ENCODE measurements around the gene CTNNBIP1.

CTNNBIP1 gene

GRCh38 chr1:9903801-9904527, 6.1 kb downstream of the CTNNBIP1 start:
- no peak for TF ChIP-seq OSR2 (tag by site-specific recombination; IDR thresholded peaks at IDR 0.05)
- no peak for TF ChIP-seq ZSCAN4 (tag by site-specific recombination; IDR thresholded peaks at IDR 0.05)
- TF ChIP-seq, protein P1, sequence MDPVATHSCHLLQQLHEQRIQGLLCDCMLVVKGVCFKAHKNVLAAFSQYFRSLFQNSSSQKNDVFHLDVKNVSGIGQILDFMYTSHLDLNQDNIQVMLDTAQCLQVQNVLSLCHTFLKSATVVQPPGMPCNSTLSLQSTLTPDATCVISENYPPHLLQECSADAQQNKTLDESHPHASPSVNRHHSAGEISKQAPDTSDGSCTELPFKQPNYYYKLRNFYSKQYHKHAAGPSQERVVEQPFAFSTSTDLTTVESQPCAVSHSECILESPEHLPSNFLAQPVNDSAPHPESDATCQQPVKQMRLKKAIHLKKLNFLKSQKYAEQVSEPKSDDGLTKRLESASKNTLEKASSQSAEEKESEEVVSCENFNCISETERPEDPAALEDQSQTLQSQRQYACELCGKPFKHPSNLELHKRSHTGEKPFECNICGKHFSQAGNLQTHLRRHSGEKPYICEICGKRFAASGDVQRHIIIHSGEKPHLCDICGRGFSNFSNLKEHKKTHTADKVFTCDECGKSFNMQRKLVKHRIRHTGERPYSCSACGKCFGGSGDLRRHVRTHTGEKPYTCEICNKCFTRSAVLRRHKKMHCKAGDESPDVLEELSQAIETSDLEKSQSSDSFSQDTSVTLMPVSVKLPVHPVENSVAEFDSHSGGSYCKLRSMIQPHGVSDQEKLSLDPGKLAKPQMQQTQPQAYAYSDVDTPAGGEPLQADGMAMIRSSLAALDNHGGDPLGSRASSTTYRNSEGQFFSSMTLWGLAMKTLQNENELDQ (tag by site-specific recombination; IDR thresholded peaks at IDR 0.05; ENCODE audit: low read depth) = no peak
- no peak for TF ChIP-seq TSHZ1 (tag by site-specific recombination; IDR thresholded peaks at IDR 0.05; ENCODE audit: borderline replicate concordance)
- no peak for TF ChIP-seq ZNF843 (tag by site-specific recombination; IDR thresholded peaks at IDR 0.05)
- no peak for TF ChIP-seq ZNF701 (tag by site-specific recombination; IDR thresholded peaks at IDR 0.05)
- TF ChIP-seq ZNF169 (tag by site-specific recombination; IDR thresholded peaks at IDR 0.05) = no peak
- H3K27ac ChIP-seq (ENCODE audit: extremely low read depth, low read depth, low read length) = no peak overlapping the region
- no peaks in the 10 kb centered on the region for H3K9me3 ChIP-seq (ENCODE audit: control insufficient read depth, insufficient read depth, low read depth, low read length)
- 0 out of 2 replicates have a peak, but pooled peaks cover 1% of the 10 kb centered on the region for H3K4me1 ChIP-seq (ENCODE audit: control insufficient read depth, insufficient read depth, low read length)
- ChIA-PET CTCF (interaction anchor here (0.9 to 1.4 kb wide), 4 partner anchors 10 to 47 kb away, joined by 3 to 4 read pairs (median 4); no protein-coding TSS in a partner anchor), POLR2A (interaction anchor here (0.6 to 0.7 kb wide), 2 partner anchors 13 to 25 kb away, joined by 3 to 8 read pairs; no protein-coding TSS in a partner anchor)
- H3K36me3 ChIP-seq (ENCODE audit: control insufficient read depth in 2 of 2, insufficient read depth in 1 of 2, low read length in 2 of 2) = no peaks in the 10 kb centered on the region
- no peak overlapping the region for H3K4me3 ChIP-seq (ENCODE audit: low read depth, low read length)

DNA sequence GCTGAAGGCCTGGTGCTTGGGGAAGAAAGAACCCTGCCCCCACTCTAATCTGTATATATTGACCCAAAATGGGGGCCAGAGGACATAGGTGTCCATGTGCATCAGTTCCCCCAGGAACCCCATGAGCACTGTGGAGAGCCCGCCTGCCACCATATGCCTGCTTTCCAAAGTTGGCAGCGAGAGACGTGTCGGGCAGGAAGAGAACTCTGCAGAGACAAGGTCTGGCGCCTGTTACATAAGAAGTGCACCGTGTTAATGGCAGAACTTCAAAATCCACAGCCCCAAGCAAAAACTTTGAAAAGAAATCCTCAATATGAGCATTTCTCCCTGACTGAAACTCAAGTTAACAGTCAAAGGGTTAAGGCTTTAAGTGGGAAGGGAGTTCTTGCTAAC, 8.0 kb downstream of the CTNNBIP1 start:
- ChIA-PET CTCF (interaction anchor here (0.6 kb wide), 1 partner anchor 640 kb away, joined by 3 read pairs; no protein-coding TSS in a partner anchor), POLR2A (interaction anchor here (0.6 kb wide), 1 partner anchor 17 kb away, joined by 3 read pairs; no protein-coding TSS in a partner anchor)
- no peaks in the 10 kb centered on the region for H3K9me3 ChIP-seq (ENCODE audit: control insufficient read depth, insufficient read depth, low read depth, low read length)
- no peak for TF ChIP-seq ZNF660 (tag by site-specific recombination; IDR thresholded peaks at IDR 0.05)
- no peaks in the 10 kb centered on the region for H3K4me1 ChIP-seq (ENCODE audit: control insufficient read depth, insufficient read depth, low read length)
- no peak overlapping the region for H3K4me3 ChIP-seq (ENCODE audit: low read depth, low read length)
- H3K27ac ChIP-seq (ENCODE audit: extremely low read depth, low read depth, low read length) = no peak overlapping the region
- H3K36me3 ChIP-seq (ENCODE audit: control insufficient read depth in 2 of 2, insufficient read depth in 1 of 2, low read length in 2 of 2) = no peaks in the 10 kb centered on the region; a peak in 1 of 3 replicates

DNA sequence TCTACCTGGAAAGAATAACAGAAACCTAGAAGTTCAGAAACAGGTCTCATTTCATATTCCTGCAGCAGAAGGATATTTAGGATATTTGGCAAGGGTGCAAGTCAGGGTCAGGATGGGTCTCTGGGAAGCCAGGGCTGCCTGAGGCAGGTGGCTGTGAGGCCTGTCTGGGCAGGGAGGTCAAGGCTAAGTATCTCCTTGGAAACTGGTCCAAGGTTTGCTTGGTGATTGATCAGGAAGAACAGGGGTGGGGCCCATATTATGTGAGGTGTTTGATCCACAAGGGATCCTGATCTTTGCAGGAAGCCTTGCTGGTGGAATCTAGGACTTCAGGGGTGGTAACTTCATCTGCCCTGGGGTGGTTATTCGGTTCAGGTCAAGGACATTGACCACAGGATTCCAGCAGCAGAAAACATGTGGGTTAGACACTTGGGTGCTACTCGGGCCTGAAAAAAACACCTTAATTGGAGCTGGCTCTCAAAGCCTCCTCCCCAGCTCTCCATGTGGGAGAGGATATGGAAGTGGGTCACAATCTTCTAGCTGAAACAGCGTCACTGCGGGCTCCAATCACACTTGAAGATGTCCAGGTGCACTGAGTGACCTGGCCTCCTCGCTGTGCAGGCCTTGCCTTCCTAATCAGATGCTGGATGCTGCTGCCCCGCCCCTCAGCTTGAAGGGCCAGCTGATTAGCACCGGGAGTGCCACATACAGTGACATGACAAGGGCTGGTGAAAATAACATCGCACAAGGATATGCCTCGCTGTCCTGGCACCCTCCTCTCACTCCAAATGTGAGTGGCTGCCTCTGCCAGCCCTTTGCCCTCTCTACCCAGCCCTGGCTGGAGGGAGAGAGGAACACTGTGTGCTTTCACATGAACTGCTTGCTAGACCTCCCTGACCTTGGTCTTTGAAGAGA, 8.7 kb downstream of the CTNNBIP1 start:
- ChIA-PET CTCF (no interaction called here), POLR2A (no interaction called here)
- Histone ChIP-seq H3K36me3 (ENCODE audit: control insufficient read depth in 2 of 2, insufficient read depth in 1 of 2, low read length in 2 of 2) (no peaks in the 10 kb centered on the region; a peak in 1 of 3 replicates), H3K27ac (ENCODE audit: extremely low read depth, low read depth, low read length) (no peak overlapping the region), H3K4me1 (ENCODE audit: control insufficient read depth, insufficient read depth, low read length) (no peaks in the 10 kb centered on the region), H3K9me3 (ENCODE audit: control insufficient read depth, insufficient read depth, low read depth, low read length) (no peaks in the 10 kb centered on the region), H3K4me3 (ENCODE audit: low read depth, low read length) (no peak overlapping the region)
- TF ChIP-seq ZNF830 (tag by site-specific recombination; IDR thresholded peaks at IDR 0.05; ENCODE audit: low read depth) (no peak), ZSCAN16 (tag by site-specific recombination; IDR thresholded peaks at IDR 0.05) (no peak), ZNF37A (tag by site-specific recombination; IDR thresholded peaks at IDR 0.05) (no peak), HOXD13 (CRISPR knock-in tag; IDR thresholded peaks at IDR 0.05; ENCODE audit: borderline replicate concordance) (no peak), ZNF692 (tag by site-specific recombination; IDR thresholded peaks at IDR 0.05) (peak; percentile 52; the same call in 1 of the 2 replicates), ZNF133 (tag by site-specific recombination; IDR thresholded peaks at IDR 0.05) (no peak), PRDM4 (tag by site-specific recombination; IDR thresholded peaks at IDR 0.05) (no peak), ZNF610 (tag by site-specific recombination; IDR thresholded peaks at IDR 0.05; ENCODE audit: borderline replicate concordance) (no peak), ZNF10 (tag by site-specific recombination; IDR thresholded peaks at IDR 0.05) (peak; percentile 78)

Measured in HEK293 (cell line).